Stimulated activated CD4-positive, alpha-beta T cell treated with anti-CD3 and anti-CD28 coated beads, Interleukin-1b, Interleukin-23, amount 100 ng/mL, for 24 hours (primary cell): ENCODE data around the gene FOXD4L1.
"Not testable (repeated sequence)": the region's sequence is repeated elsewhere in the genome, so short reads cannot be mapped to it uniquely, and the experiment has no call there.

Source experiments
- DNase-seq, 4 experiments: peaks; one replicate each; pipeline ENCODE4 v3.0.0-alpha.2; 2020; ENCODE audit warnings: low read depth in 4 of 4, low spot score in 1 of 4

FOXD4L1 gene

GRCh38 chr2:113521492-113521891 is 23.0 kb downstream of the FOXD4L1 start:
- DNase-seq, result not testable (repeated sequence)

GRCh38 chr2:113524986-113525385 is 26.5 kb downstream of the FOXD4L1 start:
- DNase-seq, result not testable (repeated sequence)

- not testable (repeated sequence) for DNase-seq
Observed at GRCh38 chr2:113527350-113528045, 29.0 kb downstream of the FOXD4L1 start.

DNA sequence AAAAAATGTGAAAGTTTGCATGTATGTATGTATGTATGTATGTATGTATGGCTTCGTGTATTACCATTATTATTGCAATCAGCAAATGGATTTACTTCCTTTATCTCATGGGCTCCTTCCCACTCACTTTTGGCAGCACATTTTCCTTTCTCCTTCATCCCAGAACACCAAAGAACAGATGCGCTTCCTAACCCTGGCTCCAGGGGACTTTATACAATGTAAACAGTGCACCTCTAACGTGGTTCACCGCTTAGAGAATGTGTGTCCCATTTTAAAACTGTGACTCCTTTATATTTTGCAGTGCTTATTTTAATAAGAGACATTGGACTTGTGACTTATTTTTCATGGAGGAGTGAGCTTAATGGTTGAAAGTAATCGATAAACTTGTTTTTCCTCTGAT is 29.7 kb downstream of the FOXD4L1 start:
- not testable (repeated sequence) for DNase-seq

DNA sequence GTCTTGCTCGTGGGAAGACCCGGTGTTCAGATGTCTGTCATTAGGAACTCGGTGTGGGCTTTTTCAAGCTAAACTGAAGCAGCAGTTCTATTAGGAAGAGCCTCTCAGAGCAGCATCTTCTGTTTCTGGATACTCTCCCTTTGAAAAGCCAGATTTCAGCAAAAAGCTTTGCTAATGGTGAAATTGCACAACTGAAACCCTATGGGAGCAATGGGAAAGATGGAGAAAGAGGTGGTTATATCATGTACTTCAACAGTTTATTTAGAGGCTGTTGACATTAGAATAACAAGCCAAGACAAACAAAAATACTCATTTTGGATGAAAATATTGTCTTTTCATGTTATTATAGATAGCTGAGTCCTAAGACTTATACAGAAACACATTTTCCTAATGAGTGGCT is 30.4 kb downstream of the FOXD4L1 start:
- DNase-seq, result not testable (repeated sequence)

DNA sequence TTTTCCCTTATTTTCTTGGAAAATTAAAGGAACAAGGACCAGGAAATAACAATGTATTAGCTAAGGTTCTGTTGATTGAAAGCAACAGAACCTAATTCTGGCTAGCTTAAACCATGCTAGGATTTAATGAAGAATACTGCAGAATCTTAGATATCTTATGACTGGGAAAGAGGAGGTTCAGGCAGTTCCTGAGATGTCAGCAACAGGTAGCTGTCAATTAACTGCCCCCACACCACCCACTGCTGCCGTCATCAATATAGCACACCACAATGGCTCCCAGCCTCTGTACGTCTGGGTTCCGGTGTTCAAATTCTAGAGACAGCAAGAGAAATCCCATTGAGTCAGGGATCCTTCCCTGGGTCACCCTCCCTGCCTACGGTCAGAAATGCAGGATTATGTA is 34.5 kb downstream of the FOXD4L1 start:
- DNase-seq, result not testable (repeated sequence)

GRCh38 chr2:113536573-113536972 is 38.1 kb downstream of the FOXD4L1 start:
- DNase-seq, result not testable (repeated sequence)

DNA sequence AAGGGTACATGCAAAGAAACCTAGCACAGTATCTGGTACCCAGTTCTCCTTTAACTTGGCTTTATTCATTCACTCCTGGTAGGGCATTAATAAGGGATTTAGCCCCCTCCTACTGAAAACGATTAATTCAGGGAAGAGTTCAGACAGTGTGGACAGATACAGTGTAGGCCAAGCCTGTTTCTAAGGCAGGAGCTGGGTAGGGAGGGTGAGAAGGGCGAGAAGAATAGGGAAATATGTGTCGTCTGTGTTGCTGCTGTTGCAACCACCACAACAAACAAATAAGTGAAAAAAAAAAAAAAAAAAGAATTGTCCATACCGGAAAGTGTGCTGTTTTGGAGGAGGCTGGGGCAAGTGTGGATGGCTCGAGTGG is 42.4 kb downstream of the FOXD4L1 start:
- not testable (repeated sequence) for DNase-seq

DNA sequence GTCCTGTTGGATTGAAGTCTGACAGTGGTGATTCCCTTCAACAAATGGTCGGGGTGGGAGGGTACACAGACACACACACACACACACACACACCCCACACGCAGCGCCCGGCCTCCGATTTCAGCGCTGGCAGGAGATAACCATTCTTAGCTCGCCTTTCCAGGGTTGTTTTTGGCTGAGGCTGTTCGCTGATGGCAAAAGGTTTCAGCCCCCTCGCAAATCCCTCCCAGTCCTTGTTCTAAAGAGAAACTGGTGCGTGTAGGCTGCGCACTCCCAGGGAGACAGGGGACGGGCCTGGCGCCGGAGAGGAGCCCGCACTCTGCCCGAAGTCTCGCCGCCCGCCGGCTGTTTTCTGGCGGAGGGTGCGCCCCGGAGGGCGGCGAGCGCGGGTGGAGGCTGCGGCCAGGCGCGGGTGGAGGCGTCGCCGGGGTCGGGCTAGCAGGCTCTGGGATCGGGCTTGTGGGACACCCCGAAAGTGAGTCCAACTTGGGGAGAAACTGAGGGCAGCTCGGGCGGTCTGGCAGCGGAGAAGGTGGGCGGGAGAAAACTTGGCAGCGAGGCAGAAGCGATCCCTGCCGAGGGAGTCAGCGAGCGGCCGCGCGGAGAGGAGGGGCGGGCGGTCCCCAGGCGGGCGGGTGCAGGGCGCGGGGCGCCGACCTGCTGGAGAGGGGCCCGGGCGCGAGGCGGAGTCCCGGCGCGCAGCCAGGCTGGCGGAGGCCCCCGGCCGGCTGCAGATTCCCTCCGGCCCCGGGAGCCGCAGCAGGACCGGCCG is 42.9 kb downstream of the FOXD4L1 start:
- DNase-seq, result not testable (repeated sequence)

DNA sequence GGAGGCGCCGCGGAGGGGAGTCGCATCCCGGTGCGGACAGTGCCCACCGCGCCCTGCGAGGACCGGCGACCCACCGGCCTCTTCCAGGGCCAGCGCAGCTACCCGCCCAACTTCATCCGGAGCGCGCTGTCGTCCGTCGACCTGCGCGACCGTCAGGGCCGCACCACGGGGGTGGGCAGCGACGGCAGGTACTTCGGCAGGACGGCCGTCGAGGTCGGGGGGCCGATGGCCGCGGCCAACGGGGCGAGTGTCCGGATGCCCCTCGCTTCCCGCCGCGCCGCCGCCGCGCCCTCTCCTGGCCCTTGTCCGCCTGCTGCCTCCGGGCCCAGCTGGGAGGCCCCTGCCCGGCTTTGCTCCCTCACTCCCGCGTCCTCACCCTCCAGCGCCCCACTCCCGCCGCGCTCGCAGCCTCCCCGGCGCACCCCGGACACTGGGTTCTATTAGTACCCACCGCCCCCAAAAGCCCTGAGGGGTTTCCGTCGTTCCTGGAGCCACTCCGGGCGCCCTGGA is 43.6 kb downstream of the FOXD4L1 start:
- DNase-seq, result not testable (repeated sequence)

- not testable (repeated sequence) for DNase-seq
Observed at GRCh38 chr2:113542529-113542928, 44.1 kb downstream of the FOXD4L1 start.
